Measurements from ENCODE around the gene TSC22D1.

- TF ChIP-seq POLR2AphosphoS5 (IDR thresholded peaks at IDR 0.05; ENCODE audit: borderline replicate concordance, low read depth, low read length) (no peak), EZH2 (IDR thresholded peaks at IDR 0.05) (no peak), FOXP2 (optimal IDR thresholded peaks at IDR 0.05; ENCODE audit: control extremely low read depth, extremely low read length, insufficient read depth) (no peak)
These were observed 124.5 kb downstream of the TSC22D1 start for GRCh38 chr13:44451651-44452050.
